ENCODE results near the gene TACC2.
A peak's percentile ranks its signal among the peaks of the same experiment; 100 is the strongest.

The TACC2 gene

DNA sequence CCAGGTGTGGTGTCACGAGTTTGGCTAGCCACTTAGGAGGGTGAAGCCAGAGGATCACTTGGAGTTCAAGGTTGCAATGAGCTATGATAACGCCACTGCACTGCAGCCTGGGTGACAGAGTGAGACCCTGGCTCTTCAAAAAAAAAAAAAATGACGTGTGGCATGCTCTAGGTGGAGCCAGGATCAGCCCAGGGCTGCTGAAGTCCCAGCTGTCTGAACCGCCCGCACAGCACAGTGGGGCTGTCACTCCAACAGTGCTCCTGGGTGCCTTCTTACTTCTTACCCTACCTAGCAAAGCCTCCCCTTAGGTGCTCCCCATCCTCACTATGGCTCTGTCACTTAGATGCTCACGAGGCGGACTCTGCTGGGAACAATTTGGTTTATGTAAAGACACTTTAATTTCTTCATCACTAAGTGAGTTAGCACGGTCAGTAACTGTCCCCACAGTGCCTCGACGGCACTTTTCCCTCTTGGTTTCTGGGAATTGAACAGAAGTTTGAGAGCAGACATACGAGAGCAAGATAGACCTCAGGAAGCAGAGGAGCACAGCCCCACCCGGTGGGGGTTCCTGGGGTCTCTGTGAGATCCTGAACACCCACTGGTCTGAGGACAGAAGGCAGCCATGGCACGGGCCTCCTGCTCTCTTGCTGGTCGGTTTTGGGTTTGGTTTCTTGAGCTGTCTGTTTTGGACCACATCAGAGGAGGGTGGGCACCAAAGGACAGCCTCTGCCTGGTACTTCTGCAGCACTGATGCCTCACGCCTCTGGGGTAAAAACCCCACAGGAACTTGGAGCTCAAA, 215.9 kb downstream of the TACC2 start:
- TF ChIP-seq, protein P1, sequence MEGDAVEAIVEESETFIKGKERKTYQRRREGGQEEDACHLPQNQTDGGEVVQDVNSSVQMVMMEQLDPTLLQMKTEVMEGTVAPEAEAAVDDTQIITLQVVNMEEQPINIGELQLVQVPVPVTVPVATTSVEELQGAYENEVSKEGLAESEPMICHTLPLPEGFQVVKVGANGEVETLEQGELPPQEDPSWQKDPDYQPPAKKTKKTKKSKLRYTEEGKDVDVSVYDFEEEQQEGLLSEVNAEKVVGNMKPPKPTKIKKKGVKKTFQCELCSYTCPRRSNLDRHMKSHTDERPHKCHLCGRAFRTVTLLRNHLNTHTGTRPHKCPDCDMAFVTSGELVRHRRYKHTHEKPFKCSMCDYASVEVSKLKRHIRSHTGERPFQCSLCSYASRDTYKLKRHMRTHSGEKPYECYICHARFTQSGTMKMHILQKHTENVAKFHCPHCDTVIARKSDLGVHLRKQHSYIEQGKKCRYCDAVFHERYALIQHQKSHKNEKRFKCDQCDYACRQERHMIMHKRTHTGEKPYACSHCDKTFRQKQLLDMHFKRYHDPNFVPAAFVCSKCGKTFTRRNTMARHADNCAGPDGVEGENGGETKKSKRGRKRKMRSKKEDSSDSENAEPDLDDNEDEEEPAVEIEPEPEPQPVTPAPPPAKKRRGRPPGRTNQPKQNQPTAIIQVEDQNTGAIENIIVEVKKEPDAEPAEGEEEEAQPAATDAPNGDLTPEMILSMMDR (conservative IDR thresholded peaks at IDR 0.05; ENCODE audit: low read depth, low read length), result no peak
- H3K4me3 ChIP-seq (ENCODE audit: low read depth, low read length), result no peak overlapping the region
- DNase-seq (ENCODE audit: low read depth), result no peak

DNA sequence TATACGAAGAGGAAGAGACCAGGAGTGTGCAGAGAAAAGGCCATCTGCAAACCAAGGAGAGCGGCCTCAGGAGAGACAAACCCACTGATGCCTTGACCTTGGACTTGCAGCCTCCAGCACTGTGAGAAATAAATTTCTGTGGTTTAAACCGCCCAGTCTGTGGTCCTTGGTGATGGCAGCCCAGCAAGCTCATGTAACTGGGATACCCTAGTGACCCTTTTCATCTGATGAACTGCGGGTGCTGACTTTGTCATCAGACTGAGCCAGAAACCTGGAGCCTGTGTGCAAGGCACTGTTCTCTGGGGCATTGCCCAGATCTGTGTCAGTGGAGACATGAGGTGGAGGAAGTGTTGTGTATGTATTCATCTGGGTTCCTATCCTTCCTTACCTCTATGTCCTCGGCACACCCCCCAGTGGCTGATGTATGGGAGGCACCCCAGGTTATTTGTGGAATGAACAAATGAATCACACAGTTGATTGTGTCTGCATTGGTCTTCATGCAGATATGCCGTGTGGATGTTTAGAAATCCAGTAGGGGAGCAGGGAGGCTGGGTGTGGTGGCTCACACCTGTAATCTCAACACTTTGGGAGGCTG, 217.6 kb downstream of the TACC2 start:
- peak; percentile 62 for DNase-seq (ENCODE audit: low read depth)
- H3K4me3 ChIP-seq (ENCODE audit: low read depth, low read length), result no peak overlapping the region
- TF ChIP-seq, protein P1 (conservative IDR thresholded peaks at IDR 0.05; ENCODE audit: low read depth, low read length), result peak; percentile 37

DNA sequence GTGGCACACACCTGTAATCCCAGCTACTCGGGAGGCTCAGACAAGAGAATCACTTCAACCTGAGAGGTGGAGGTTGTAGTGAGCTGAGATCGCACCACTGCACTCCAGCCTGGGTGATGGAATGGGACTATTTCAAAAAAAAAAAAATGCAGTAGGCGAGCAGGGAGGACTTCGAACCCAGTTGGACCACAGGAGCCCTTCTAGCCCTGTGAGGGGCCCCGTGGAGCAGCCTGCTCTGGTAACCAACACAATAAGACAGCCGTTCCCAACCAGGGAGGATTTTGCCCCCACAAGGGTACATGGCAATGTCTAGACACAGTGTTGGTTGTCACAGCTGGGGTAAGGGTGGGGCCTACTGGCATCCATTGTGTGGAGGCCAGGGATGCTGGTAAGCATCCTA, 218.2 kb downstream of the TACC2 start:
- H3K4me3 ChIP-seq (ENCODE audit: low read depth, low read length), result no peak overlapping the region
- DNase-seq (ENCODE audit: low read depth), result no peak
- TF ChIP-seq, protein P1 (conservative IDR thresholded peaks at IDR 0.05; ENCODE audit: low read depth, low read length), result no peak

DNA sequence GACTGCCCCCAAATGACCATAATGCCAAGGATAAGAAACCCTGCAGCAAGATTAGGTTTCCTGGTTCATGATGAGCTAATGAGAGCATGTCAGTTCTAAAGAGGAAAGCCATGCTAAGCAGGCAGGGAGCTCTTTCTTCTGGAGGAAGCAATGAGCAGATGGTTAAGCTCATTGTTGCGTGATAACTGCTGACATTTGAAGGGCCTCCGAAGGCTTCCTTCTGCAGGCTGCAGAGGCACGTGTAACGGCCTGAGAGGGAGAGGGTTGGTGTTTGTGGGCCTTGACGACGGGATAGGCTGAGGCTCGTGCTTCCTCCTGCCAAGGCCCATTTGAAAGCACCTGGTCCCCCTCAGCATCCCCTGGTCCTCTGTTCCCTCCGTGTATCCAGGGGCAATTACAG, 218.6 kb downstream of the TACC2 start:
- no peak for DNase-seq (ENCODE audit: low read depth)
- TF ChIP-seq, protein P1 (conservative IDR thresholded peaks at IDR 0.05; ENCODE audit: low read depth, low read length), result no peak
- no peak overlapping the region for H3K4me3 ChIP-seq (ENCODE audit: low read depth, low read length)

DNA sequence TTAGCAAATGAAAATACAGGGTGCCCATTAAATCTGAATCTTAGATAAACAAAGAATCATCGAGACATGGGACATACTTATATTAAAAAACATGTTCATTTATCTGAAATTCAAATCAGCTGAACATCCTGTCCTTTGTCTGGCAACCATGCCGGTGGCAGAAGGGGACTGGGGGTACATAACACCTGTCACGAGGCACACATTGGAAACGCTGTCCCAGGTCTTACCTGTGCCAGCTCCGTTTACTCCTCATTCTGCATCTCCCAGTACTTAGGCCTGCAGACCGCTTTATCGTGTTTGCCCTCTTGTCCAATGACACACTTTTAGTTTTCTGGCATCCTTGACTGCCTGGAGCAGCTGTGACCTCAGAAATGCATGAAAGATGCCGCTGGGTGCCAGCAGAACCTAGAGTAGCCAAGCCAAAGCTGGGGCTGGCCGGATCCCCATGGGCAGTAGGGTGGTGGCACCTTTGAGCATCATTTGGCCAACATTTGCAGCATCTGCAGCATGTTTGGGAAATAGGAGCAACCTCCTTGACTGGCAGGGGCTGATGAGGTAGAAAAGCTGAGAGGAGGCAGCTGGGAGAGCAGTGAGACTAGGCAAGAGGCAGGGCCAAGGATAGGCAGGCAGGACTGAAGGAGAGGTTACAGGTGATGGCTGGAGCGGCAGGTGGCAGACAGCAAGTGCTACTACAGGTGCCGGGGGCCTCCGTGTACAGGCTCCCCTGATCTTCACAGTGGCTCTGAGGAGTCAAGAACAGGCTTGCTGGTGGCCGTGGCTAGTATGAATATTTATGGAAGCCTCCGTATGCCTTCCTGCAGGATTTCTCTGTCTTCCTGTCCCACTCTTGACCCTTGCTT, 219.8 kb downstream of the TACC2 start:
- TF ChIP-seq, protein P1 (conservative IDR thresholded peaks at IDR 0.05; ENCODE audit: low read depth, low read length), result no peak
- H3K4me3 ChIP-seq (ENCODE audit: low read depth, low read length), result no peak overlapping the region
- no peak for DNase-seq (ENCODE audit: low read depth)

DNA sequence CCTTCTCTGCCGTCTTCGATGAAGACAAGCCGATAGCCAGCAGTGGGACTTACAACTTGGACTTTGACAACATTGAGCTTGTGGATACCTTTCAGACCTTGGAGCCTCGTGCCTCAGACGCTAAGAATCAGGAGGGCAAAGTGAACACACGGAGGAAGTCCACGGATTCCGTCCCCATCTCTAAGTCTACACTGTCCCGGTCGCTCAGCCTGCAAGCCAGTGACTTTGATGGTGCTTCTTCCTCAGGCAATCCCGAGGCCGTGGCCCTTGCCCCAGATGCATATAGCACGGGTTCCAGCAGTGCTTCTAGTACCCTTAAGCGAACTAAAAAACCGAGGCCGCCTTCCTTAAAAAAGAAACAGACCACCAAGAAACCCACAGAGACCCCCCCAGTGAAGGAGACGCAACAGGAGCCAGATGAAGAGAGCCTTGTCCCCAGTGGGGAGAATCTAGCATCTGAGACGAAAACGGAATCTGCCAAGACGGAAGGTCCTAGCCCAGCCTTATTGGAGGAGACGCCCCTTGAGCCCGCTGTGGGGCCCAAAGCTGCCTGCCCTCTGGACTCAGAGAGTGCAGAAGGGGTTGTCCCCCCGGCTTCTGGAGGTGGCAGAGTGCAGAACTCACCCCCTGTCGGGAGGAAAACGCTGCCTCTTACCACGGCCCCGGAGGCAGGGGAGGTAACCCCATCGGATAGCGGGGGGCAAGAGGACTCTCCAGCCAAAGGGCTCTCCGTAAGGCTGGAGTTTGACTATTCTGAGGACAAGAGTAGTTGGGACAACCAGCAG, 221.7 kb downstream of the TACC2 start:
- TF ChIP-seq, protein P1 (conservative IDR thresholded peaks at IDR 0.05; ENCODE audit: low read depth, low read length), result no peak
- no peak for DNase-seq (ENCODE audit: low read depth)
- no peak overlapping the region for H3K4me3 ChIP-seq (ENCODE audit: low read depth, low read length)
